Skin epidermis (tissue), 12 donors: ENCODE data around the gene CAPN7.

Experiments used
- H3K27ac ChIP-seq, 21 experiments: fragments of 200-600 bp; sonication (generic) in 11 of 21; one replicate each; pipeline ENCODE4 v1.5.0; 2020; ENCODE audit warnings: mild to moderate bottlenecking in 3 of 21, inconsistent platforms in 2 of 21, moderate library complexity in 2 of 21
- H3K4me3 ChIP-seq, 7 experiments: fragments of 200-600 bp; sonication (generic) in 2 of 7; one replicate each; pipeline ENCODE4 v1.5.0; 2020; ENCODE audit warnings: inconsistent platforms in 2 of 7, mild to moderate bottlenecking in 2 of 7, moderate library complexity in 1 of 7

CAPN7 gene

GRCh38 chr3:15268033-15268631 lies 62.1 kb downstream of the CAPN7 start:
- Histone ChIP-seq H3K27ac (peak overlapping the region in 13 of 21 experiments; percentile 11 to 85 (median 66)), H3K4me3 (no peak overlapping the region)

GRCh38 chr3:15269091-15269989 lies 63.3 kb downstream of the CAPN7 start:
- Histone ChIP-seq H3K27ac (peak overlapping the region in 19 of 21 experiments; percentile 52 to 85 (median 72)), H3K4me3 (no peak overlapping the region)

GRCh38 chr3:15271030-15271429 lies 65.0 kb downstream of the CAPN7 start:
- no peak overlapping the region for H3K4me3 ChIP-seq
- peak overlapping the region in 12 of 21 experiments; percentile 13 to 84 (median 60) for H3K27ac ChIP-seq

GRCh38 chr3:15271785-15272381 lies 65.8 kb downstream of the CAPN7 start:
- Histone ChIP-seq H3K4me3 (no peak overlapping the region), H3K27ac (peak overlapping the region in 19 of 21 experiments; percentile 2 to 84 (median 58))

GRCh38 chr3:15272426-15273196 lies 66.6 kb downstream of the CAPN7 start:
- Histone ChIP-seq H3K4me3 (no peak overlapping the region), H3K27ac (peak overlapping the region in 19 of 21 experiments; percentile 2 to 84 (median 57))

GRCh38 chr3:15273227-15273626 lies 67.2 kb downstream of the CAPN7 start:
- peak overlapping the region in 13 of 21 experiments; percentile 19 to 84 (median 59) for H3K27ac ChIP-seq
- H3K4me3 ChIP-seq = no peak overlapping the region

- Histone ChIP-seq H3K27ac (peak overlapping the region in 6 of 21 experiments; percentile 10 to 39 (median 17)), H3K4me3 (no peak overlapping the region)
These were observed 70.1 kb downstream of the CAPN7 start for GRCh38 chr3:15276028-15276724.

GRCh38 chr3:15277861-15278500 lies 71.9 kb downstream of the CAPN7 start:
- Histone ChIP-seq H3K4me3 (no peak overlapping the region), H3K27ac (no peak overlapping the region)

- H3K4me3 ChIP-seq = no peak overlapping the region
- H3K27ac ChIP-seq = peak overlapping the region in 2 of 21 experiments; percentile 37 to 50
These were observed 73.2 kb downstream of the CAPN7 start for GRCh38 chr3:15279205-15279604.

GRCh38 chr3:15279671-15280402 lies 73.8 kb downstream of the CAPN7 start:
- Histone ChIP-seq H3K27ac (peak overlapping the region in 3 of 21 experiments; percentile 27 to 50 (median 37)), H3K4me3 (no peak overlapping the region)

- Histone ChIP-seq H3K27ac (peak overlapping the region in 1 of 21 experiments; percentile 27), H3K4me3 (no peak overlapping the region)
These were observed 74.9 kb downstream of the CAPN7 start for GRCh38 chr3:15280853-15281532.

GRCh38 chr3:15281817-15282216 lies 75.8 kb downstream of the CAPN7 start:
- H3K4me3 ChIP-seq = no peak overlapping the region
- H3K27ac ChIP-seq = no peak overlapping the region

- Histone ChIP-seq H3K4me3 (no peak overlapping the region), H3K27ac (peak overlapping the region in 1 of 21 experiments; percentile 25)
These were observed 77.7 kb downstream of the CAPN7 start for GRCh38 chr3:15283702-15284101.

- Histone ChIP-seq H3K27ac (peak overlapping the region in 1 of 21 experiments; percentile 25), H3K4me3 (no peak overlapping the region)
These were observed 78.3 kb downstream of the CAPN7 start for GRCh38 chr3:15284121-15284889.

- Histone ChIP-seq H3K4me3 (no peak overlapping the region), H3K27ac (peak overlapping the region in 3 of 21 experiments; percentile 6 to 54 (median 23))
These were observed 80.0 kb downstream of the CAPN7 start for GRCh38 chr3:15286022-15286421.

- Histone ChIP-seq H3K27ac (peak overlapping the region in 8 of 21 experiments; percentile 7 to 64 (median 33)), H3K4me3 (no peak overlapping the region)
These were observed 81.7 kb downstream of the CAPN7 start for GRCh38 chr3:15287565-15288330.
